ENCODE measurements around the gene PAPSS1.

DNA sequence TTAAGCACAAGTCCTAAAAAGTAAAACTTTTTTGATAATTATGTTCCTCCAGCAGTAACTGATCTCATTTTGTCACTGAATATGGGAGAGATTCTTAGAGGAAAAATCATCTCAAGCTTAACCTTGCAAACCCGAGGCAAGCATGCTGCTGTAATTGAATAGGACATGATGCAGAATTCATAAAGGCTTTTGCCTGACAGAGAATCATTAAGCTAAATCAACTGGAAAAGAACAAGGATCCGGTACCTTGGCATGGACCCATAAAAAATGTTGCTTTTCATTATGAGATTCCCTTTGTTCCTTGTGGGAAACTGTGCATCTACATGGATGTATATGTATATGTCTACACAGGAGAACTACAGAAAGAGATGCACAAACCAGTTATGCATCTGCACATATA, 149.1 kb downstream of the PAPSS1 start:
- TF ChIP-seq, protein P1, sequence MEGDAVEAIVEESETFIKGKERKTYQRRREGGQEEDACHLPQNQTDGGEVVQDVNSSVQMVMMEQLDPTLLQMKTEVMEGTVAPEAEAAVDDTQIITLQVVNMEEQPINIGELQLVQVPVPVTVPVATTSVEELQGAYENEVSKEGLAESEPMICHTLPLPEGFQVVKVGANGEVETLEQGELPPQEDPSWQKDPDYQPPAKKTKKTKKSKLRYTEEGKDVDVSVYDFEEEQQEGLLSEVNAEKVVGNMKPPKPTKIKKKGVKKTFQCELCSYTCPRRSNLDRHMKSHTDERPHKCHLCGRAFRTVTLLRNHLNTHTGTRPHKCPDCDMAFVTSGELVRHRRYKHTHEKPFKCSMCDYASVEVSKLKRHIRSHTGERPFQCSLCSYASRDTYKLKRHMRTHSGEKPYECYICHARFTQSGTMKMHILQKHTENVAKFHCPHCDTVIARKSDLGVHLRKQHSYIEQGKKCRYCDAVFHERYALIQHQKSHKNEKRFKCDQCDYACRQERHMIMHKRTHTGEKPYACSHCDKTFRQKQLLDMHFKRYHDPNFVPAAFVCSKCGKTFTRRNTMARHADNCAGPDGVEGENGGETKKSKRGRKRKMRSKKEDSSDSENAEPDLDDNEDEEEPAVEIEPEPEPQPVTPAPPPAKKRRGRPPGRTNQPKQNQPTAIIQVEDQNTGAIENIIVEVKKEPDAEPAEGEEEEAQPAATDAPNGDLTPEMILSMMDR (IDR thresholded peaks at IDR 0.05) = no peak
- TF ChIP-seq POLR2A (IDR thresholded peaks at IDR 0.05) = no peak

Measured in right lobe of liver (tissue), 4 donors.